NCI-H2196 treated with DMSO at 0.1 percent for 48 hours (cell line): ENCODE results near the gene SLC13A2.

ENCODE experiments used
- DNase-seq: peaks from one replicate; lab custom pipeline; 2025; ENCODE audit not compliant: unreplicated experiment; lab: John Stamatoyannopoulos, UW

The SLC13A2 gene

DNA sequence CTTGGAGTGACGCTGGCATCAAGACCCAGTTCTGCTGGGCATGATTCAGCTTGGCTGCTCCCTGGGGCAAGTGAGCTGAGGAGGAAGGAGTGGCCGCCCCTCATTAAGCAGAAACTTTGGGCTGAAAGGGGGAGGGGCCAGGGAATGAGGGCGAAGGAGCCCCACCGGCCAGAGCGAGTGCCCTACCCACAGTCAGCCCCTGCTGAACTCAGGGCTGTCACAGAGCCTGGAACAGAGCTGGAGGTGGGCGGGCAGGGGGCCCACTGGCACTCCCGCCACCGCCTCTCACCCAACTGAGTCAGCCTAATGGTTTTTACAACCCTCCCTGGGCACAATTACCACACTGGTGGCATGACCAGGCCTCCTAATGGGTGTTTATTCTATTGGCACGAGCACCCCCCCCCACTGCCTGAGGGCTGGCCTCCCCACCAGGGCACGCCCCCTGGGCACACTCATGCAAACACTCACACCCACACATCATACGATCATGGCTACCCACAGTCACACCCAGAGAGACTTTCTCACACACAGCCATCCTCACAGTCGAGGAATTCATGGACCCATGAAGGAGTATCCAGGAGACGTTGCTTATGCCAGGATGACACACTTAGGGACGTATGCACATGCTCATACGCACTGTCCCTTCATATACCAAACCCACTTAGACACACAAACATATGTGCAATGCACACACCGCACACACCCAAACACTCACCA is 59.8 kb downstream of the SLC13A2 start:
- no peak for DNase-seq

DNA sequence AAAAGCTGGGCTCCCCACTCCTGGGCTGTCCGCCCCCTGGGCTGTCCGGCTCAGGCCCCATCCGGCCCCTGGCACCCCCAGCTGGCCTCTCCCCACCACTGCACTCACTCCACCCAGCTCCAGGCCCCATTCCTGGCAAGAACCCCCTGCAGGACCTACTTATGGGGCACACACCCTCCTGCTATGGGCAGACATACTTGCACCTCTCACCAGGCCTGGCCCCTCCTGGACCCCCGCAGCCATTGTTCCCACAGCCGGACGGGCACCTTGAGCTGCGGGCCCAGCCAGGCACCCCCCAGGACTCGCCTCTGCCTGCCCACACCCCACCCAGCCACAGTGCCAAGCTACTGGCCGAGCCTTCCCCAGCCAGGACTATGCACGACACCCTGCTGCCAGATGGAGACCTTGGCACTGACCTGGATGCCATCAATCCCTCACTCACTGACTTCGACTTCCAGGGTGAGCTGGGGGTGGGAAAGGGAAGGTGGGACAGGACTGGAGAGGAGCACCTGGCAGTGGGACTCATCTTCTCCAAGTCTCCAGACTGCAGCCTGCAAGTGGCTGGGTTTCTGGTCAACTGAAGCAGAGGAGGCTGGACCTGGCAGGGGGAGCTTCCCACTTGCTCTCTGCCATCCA is 61.4 kb downstream of the SLC13A2 start:
- DNase-seq = no peak

DNA sequence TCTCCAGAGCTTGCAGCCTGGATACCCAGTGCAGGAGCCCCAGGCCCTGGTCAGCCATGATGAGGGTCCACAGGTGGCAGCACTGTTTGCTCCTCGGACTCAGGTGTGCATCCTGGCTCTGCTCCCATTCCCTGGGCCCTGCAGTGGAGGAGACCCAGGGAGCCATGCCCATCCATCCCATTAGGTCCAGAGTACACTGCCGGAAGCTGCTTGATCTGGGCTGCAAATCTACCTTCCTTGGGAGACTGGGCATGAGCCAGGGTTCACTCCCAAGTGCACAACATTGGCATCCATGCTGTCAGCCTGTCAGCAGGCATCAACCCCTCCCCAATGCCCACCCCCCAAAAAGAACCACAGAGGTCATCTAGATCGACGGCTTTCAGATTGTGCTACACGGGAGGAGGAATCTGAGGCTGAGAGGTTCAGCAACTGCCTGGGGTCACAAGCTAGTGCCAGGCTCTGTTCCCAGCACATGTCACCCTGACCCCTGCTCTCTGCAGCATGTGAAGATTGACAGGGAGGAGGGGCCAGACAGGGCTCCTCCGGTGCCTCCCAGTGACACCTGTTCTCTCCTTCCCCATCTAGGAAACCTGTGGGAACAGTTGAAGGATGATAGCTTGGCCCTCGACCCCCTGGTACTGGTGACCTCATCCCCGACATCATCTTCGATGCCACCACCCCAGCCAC is 63.2 kb downstream of the SLC13A2 start:
- no peak for DNase-seq

DNA sequence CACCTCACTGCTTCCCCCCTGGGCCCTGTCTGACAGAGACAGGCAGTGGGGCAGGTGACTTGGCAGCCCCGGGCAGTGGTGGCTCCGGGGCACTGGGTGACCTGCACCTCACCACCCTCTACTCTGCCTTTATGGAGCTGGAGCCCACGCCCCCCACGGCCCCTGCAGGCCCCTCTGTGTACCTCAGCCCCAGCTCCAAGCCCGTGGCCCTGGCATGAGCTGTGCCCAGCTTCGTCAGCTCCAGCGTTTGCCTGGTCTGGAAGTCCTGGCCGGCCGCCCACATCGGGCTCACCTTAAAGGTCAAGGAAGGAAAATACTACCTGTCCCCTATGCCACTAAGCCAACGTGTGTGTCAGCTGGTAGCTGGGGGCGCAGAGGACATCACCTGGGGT is 63.8 kb downstream of the SLC13A2 start:
- DNase-seq = no peak

DNA sequence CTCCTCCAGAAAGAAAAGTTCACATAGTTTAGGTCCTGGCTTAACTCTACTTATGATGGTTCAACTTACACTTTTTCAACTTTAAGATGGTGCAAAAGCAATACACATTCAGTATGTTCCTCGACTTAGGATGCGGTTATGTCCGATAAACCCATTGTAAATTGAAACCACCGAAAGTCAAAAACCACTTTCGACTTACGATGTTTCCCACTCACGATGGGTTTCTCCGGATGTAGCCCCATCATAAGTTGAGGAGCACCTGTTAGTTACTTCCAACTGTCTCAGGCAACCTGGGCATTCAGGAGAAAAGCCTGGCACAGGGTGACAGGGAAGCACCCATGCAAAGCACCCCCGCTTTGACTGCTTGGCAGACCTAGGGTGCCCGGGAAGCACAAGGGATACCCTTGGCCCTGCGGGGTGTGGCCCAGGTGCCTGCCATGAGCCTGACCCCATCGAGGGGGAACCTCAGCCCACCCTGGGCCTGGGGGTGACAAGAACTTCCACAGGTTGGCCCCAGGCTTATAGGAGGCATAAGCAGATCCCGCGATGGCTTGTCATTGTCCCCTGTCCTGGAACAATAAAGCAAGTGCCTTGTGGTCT is 65.0 kb downstream of the SLC13A2 start:
- no peak for DNase-seq

DNA sequence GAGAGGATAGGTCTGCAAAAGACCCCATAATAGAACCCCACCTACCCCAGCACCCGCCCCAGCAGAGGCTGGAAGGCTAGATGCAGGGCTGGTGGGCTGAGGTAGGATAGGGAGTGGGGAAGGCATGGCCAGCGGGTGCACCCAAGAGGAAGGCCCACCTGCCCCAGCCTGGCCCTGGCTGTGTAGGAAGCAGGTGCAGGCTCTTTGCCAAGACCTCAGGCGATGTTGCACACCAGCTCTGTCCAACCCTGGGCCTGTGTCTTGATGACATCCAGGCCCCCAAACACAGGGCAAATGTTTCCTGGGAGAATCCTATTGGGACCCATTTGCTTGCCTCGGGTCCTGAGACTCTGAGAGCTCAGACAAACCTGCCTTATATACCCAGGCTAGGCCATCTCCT is 66.8 kb downstream of the SLC13A2 start:
- DNase-seq = no peak

DNA sequence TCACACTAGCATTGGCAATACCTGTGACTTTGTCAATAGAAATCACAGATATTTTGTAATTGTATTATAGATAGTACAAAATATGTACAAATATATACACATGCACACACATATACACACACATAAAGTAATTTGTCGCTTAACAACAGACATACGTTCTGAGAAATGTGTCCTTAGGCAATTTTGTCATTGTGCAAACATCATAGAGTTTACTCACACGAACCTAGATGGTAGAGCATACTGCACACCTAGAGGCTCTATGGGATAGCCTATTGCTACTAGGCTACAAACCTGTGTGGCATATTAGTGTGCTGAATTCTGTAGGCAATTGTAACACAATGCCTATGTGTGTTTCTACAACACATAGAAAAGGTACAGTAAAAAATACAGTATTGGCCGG is 68.0 kb downstream of the SLC13A2 start:
- no peak for DNase-seq

DNA sequence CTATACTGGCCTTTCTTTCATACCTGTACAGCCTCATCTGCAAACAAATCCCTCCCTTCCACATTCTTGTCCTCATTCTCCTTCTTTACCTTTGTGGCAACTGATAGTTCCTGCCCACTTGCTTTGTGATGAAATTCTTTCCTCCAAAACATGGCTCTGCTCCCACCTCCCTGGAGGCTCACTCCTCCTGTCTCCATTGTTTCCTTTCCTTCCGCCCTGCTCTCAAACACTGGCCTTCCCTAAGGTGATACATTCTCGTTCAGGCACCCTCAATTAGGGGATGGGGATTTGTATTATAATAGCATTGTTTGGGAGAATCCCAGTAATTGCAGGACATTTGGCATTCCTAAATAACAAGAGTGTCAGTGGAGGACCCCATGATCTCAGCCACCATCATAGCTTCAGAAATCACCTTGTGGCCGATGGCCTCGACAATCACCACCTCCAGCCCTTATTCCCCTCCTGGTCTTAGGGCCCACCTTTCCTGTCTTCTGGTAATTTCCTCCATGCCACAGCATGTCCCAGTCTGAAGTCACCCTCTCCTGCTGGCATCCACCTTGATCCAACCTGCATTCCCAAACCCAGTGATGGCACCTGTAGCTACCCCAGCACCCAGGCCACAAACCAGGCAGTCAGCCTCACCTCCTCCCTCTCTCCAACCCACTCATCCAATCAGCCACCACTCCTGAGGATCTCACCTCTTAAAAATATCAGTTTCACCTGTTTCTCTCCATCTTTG is 71.1 kb downstream of the SLC13A2 start:
- no peak for DNase-seq

DNA sequence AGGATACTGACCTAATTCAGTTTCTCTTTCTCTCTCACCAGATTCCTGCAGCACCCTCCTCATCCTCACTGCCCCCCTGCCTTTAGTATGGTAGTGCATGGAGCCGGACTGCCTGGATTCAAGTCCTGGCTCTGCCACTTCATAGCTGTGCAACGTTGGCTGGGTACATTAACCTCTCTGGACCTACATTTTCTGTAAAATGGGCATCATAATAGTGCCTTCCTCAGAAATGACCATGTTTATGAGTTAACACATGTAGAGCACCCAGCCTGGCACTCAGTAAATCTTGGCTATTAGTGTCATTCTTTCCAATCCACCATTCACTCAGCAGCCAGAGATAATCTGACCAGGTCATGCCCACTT is 71.7 kb downstream of the SLC13A2 start:
- DNase-seq = no peak

DNA sequence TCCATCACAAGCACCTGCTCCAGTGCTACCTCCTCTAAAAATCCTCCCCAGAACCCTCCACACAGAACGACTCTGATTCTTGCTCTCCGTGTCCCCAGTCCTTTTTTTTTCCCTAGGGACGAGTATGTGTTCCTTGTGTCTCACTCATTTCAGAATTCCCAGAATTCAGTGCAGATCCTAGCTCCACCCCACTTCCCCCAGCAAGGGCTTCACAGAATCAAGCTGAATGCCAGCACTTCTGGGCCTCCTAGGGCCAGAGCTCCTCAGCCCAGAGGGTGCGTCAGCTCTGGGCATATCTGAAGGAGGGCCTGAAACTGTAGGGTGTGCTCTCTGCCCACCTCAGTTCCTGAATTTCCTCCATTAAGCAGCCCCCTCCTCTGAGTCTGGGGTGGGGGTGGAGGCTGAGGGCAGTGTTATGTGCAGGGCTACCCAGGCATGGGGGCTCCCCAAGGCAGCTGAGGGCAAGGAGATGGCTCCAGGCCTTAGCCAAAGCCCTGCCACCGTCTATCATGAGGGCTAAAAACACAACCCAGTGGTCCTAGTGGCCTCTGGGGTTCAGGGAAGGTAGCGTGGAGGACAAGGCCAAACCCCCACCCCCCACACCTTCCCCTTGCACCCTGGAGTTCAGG is 72.5 kb downstream of the SLC13A2 start:
- DNase-seq = no peak

DNA sequence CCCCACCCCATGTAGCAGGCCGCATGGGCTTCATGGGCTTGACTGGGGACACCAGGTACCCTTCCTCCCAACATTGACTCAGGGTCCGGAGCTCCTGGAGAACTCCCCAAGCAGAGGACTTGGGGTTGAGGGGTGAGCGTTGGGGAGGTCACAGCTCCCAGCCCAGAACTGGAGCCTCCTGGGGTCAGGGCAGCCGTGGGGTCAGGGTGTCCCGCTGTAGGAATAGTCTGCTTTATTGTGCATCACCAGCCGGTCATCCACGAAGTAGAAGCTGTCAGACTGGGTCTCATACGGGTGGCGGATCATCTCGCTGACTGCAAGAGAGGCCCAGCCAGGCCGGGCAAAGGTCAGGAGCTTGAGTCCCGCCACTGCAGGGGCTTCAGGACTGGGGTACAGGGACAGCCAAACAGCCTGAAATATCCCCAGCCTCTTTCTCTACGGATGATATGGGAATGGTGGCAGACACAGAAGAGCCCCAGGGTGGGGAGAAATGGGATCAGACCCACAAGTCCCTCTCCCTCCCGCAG is 73.7 kb downstream of the SLC13A2 start:
- DNase-seq = no peak
